ENCODE measurements around the gene ZNF836. TPM values are rescaled to one million over a fixed set of nuclear protein-coding genes. Genes with fewer than 3 reads are reported as not detected.

ZNF836 gene
- total RNA-seq, 2 donors from 2014 or later: 2.0 to 12.2 TPM

GRCh38 chr19:52216401-52216800, 45.0 kb upstream of the ZNF836 start:
- Histone ChIP-seq H3K4me1 (no peaks in the 10 kb centered on the region), H3K27me3 (no peaks in the 10 kb centered on the region), H3K27ac (no peak overlapping the region), H3K9me3 (no peaks in the 10 kb centered on the region), H3K36me3 (replicated peaks in 1 of 2; ENCODE audit: insufficient read depth in 1 of 2, low read depth in 2 of 2) (peaks cover 59 to 82% of the 10 kb centered on the region in 2 donors), H3K4me3 (no peak overlapping the region)
- intact Hi-C loops (cut with DNase I): no loop called here
- no peak for ATAC-seq
- TF ChIP-seq CTCF (IDR thresholded peaks at IDR 0.05) (no peak), POLR2A (IDR thresholded peaks at IDR 0.05) (no peak)
- WGBS, 2 donors: 86 to 93% methylated on average over 3 of the region's 3 CpGs
- DNase-seq: no peak

- Histone ChIP-seq H3K36me3 (replicated peaks in 1 of 2; ENCODE audit: insufficient read depth in 1 of 2, low read depth in 2 of 2) (peaks cover 43 to 66% of the 10 kb centered on the region in 2 donors), H3K4me1 (no peaks in the 10 kb centered on the region), H3K9me3 (no peaks in the 10 kb centered on the region), H3K27me3 (no peaks in the 10 kb centered on the region), H3K27ac (no peak overlapping the region), H3K4me3 (no peak overlapping the region)
- intact Hi-C loops (cut with DNase I): no loop called here
- TF ChIP-seq POLR2A (IDR thresholded peaks at IDR 0.05): no peak
- WGBS, 2 donors: 93 to 96% methylated on average over 5 of the region's 5 CpGs
- DNase-seq (no peak), ATAC-seq (no peak)
Measured at GRCh38 chr19:52214241-52214640, 42.8 kb upstream of the ZNF836 start.

GRCh38 chr19:52212572-52213255, 41.3 kb upstream of the ZNF836 start:
- intact Hi-C loops (cut with DNase I): no loop called here
- Histone ChIP-seq H3K9me3 (no peaks in the 10 kb centered on the region), H3K27me3 (no peaks in the 10 kb centered on the region), H3K27ac (no peak overlapping the region), H3K4me3 (no peak overlapping the region), H3K4me1 (no peaks in the 10 kb centered on the region), H3K36me3 (replicated peaks in 1 of 2; ENCODE audit: insufficient read depth in 1 of 2, low read depth in 2 of 2) (peaks cover 41 to 58% of the 10 kb centered on the region in 2 donors)
- ATAC-seq (no peak), DNase-seq (no peak)
- no peak for TF ChIP-seq POLR2A (IDR thresholded peaks at IDR 0.05)
- no peak for TF ChIP-seq CTCF (IDR thresholded peaks at IDR 0.05)
- WGBS, 2 donors: 94 to 96% methylated on average over 9 to 25 of the region's 25 CpGs

- Histone ChIP-seq H3K27me3 (no peaks in the 10 kb centered on the region), H3K9me3 (no peaks in the 10 kb centered on the region), H3K4me3 (no peak overlapping the region), H3K36me3 (replicated peaks in 1 of 2; ENCODE audit: insufficient read depth in 1 of 2, low read depth in 2 of 2) (peaks cover 35 to 51% of the 10 kb centered on the region in 2 donors), H3K27ac (no peak overlapping the region), H3K4me1 (no peaks in the 10 kb centered on the region)
- intact Hi-C loops (cut with DNase I): no loop called here
- DNase-seq (no peak), ATAC-seq (no peak)
- 89 to 91% methylated on average over 11 of the region's 11 CpGs for WGBS, 2 donors
- TF ChIP-seq POLR2A (IDR thresholded peaks at IDR 0.05) (no peak), CTCF (IDR thresholded peaks at IDR 0.05) (no peak)
Measured at GRCh38 chr19:52211926-52212571, 40.6 kb upstream of the ZNF836 start.

- Histone ChIP-seq H3K27me3 (no peaks in the 10 kb centered on the region), H3K4me1 (no peaks in the 10 kb centered on the region), H3K9me3 (no peaks in the 10 kb centered on the region), H3K36me3 (replicated peaks in 1 of 2; ENCODE audit: insufficient read depth in 1 of 2, low read depth in 2 of 2) (peaks cover 38 to 51% of the 10 kb centered on the region in 2 donors), H3K4me3 (no peak overlapping the region), H3K27ac (no peak overlapping the region)
- ATAC-seq (no peak), DNase-seq (no peak)
- whole genome bisulfite sequencing, 2 donors: 90 to 96% methylated on average over 15 to 18 of the region's 20 CpGs
- intact Hi-C loops (cut with DNase I): no loop called here
- TF ChIP-seq CTCF (IDR thresholded peaks at IDR 0.05) (no peak), POLR2A (IDR thresholded peaks at IDR 0.05) (no peak)
Measured at GRCh38 chr19:52211203-52211602, 39.8 kb upstream of the ZNF836 start.
